A673 (cell line): Measurements from ENCODE around the gene APOO.

Source experiments
- CTCF ChIP-seq: fragments of 300-800, 200-600 bp; sonication (generic); conservative IDR thresholded peaks from 2 replicates; pipeline ENCODE4 v1.5.1; 2017; ENCODE audit warnings: low read depth, mild to moderate bottlenecking, antibody characterized with exemption, low read length, moderate library complexity, mixed read lengths
- EZH2 ChIP-seq: fragments of 200-600 bp; sonication (generic); IDR thresholded peaks from 2 replicates; pipeline ENCODE4 v1.6.1; 2017; ENCODE audit warnings: borderline replicate concordance, low read depth, mild to moderate bottlenecking, mixed read lengths, antibody characterized with exemption, low read length; ENCODE audit not compliant: poor library complexity, severe bottlenecking

- TF ChIP-seq CTCF = no peak
- TF ChIP-seq EZH2 = no peak
Observed at GRCh38 chrX:23936180-23936579, 28.4 kb upstream of the APOO start.
